ENCODE data around the gene C1GALT1. TPM values are rescaled to one million over a fixed set of nuclear protein-coding genes. Genes with fewer than 3 reads are reported as not detected.

C1GALT1 gene
- total RNA-seq, 1 experiment from 2014 or later, result 52.2 TPM

- CTCF ChIA-PET, result no interaction called here
- Mint-ChIP-seq H3K4me1 (ENCODE audit: low read depth, unreplicated experiment) (peaks cover 10% of the 10 kb centered on the region), H3K36me3 (ENCODE audit: insufficient read depth, unreplicated experiment) (no peaks in the 10 kb centered on the region), H3K27ac (ENCODE audit: unreplicated experiment) (no peak overlapping the region), H3K27me3 (ENCODE audit: insufficient read depth, unreplicated experiment) (no peaks in the 10 kb centered on the region), H3K4me3 (ENCODE audit: unreplicated experiment) (no peak overlapping the region), H3K9me3 (ENCODE audit: unreplicated experiment) (peaks cover 40% of the 10 kb centered on the region)
- Histone ChIP-seq H3K4me3 (ENCODE audit: low read depth, low read length) (no peak overlapping the region), H3K27me3 (replicated peaks; ENCODE audit: control insufficient read depth, insufficient read depth, low read length) (no peaks in the 10 kb centered on the region), H3K9me3 (peaks cover 16% of the 10 kb centered on the region), H3K4me1 (no peaks in the 10 kb centered on the region), H3K36me3 (ENCODE audit: control insufficient read depth, insufficient read depth, low read length) (no peaks in the 10 kb centered on the region)
- no peak for DNase-seq
- intact Hi-C loops (cut with micrococcal nuclease; ENCODE audit: unreplicated experiment), result no loop called here
- POLR2A ChIA-PET, result no interaction called here
- TF ChIP-seq CTCF (IDR thresholded peaks at IDR 0.05; ENCODE audit: insufficient read depth in 1 of 2, low read depth in 1 of 2, low read length in 1 of 2, severe bottlenecking in 1 of 2, unreplicated experiment in 1 of 2), result no peak
- no TSS peak for BruUV-seq (replicated peaks)
These were observed 13.0 kb upstream of the C1GALT1 start for GRCh38 chr7:7169296-7169695.

DNA sequence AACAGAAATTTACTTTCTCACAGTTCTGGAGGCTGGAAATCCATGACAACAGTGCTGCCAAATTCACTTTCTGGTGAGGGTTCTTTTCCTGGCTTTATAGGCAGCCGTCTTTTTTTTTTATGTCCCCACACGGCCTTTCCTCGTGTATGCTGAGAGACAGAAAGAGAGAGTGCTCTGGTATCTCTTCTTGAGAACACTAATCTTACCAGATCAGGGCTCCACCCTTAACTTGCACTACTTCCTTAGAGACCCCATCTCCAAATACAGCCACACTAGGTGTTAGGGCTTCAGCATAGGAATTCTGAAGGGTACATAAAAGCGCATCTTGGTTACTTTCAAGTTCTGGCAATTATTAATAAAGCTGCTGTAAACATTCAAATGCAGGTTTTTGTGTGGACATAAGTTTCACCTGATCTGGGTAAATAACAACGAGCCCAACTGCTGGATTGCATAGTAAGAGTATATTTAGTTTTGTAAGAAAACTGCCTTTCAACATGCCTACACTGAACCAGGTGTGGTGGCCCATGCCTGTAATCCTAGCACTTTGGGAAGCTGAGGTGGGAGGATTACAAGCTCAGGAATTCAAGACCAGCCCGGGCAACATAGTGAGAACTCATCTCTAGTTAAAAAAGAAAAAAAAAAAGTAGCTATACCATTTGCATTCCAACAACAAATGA is 8.2 kb upstream of the C1GALT1 start:
- H3K27me3 ChIP-seq (replicated peaks; ENCODE audit: control insufficient read depth, insufficient read depth, low read length), result no peaks in the 10 kb centered on the region
- no peaks in the 10 kb centered on the region for H3K36me3 ChIP-seq (ENCODE audit: control insufficient read depth, insufficient read depth, low read length)
- no peak for DNase-seq
- Mint-ChIP-seq H3K4me3 (ENCODE audit: unreplicated experiment) (no peak overlapping the region), H3K27ac (ENCODE audit: unreplicated experiment) (no peak overlapping the region), H3K27me3 (ENCODE audit: insufficient read depth, unreplicated experiment) (no peaks in the 10 kb centered on the region), H3K4me1 (ENCODE audit: low read depth, unreplicated experiment) (peaks cover 13% of the 10 kb centered on the region), H3K9me3 (ENCODE audit: unreplicated experiment) (peaks cover 66% of the 10 kb centered on the region), H3K36me3 (ENCODE audit: insufficient read depth, unreplicated experiment) (peaks cover 6% of the 10 kb centered on the region)
- intact Hi-C loops (cut with micrococcal nuclease; ENCODE audit: unreplicated experiment), result no loop called here
- H3K4me1 ChIP-seq, result peaks cover 25% of the 10 kb centered on the region
- POLR2A ChIA-PET, result no interaction called here
- H3K4me3 ChIP-seq (ENCODE audit: low read depth, low read length), result no peak overlapping the region
- no peak for TF ChIP-seq CTCF (IDR thresholded peaks at IDR 0.05; ENCODE audit: insufficient read depth in 1 of 2, low read depth in 1 of 2, low read length in 1 of 2, severe bottlenecking in 1 of 2, unreplicated experiment in 1 of 2)
- no TSS peak for BruUV-seq (replicated peaks)
- CTCF ChIA-PET, result no interaction called here
- peaks cover 33% of the 10 kb centered on the region for H3K9me3 ChIP-seq

DNA sequence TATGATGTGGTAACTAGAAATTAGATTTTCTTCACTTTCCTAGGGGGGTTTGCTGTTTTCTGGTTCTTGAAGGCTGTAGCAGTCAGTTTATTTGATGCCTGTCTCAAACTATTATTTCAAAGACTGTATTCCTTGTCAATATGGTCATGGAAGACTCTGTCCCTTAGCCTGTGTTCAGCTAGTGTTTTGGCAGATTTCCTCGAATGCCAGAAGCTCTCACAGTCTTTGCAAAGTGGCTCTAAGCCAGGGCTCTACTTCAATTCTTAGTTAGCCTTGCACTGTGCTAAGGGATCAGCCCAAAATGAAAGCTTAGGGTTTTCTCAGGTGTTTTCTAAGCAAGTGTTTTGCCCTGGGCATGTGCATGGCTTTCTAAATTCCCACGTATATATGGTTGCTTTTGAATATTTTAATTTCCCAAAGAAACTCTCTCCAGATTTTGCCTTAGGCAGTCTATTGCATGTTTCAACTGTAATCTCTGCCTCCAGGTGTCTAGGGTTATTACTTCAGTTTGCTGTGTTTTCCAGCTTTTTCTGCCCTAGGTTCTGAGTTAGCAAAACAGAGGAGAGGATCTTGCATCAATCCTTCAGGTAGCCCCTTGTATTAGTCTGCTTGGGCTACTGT is 7.2 kb upstream of the C1GALT1 start:
- ChIA-PET CTCF (no interaction called here), POLR2A (interaction anchor here (0.5 kb wide), 1 partner anchor 9 kb away, joined by 4 read pairs; no protein-coding TSS in a partner anchor)
- Histone ChIP-seq H3K4me1 (peaks cover 25% of the 10 kb centered on the region), H3K9me3 (peaks cover 33% of the 10 kb centered on the region), H3K4me3 (ENCODE audit: low read depth, low read length) (no peak overlapping the region), H3K27me3 (replicated peaks; ENCODE audit: control insufficient read depth, insufficient read depth, low read length) (no peaks in the 10 kb centered on the region), H3K36me3 (ENCODE audit: control insufficient read depth, insufficient read depth, low read length) (no peaks in the 10 kb centered on the region; the same call in 1 of the 2 replicates)
- H3K27me3 Mint-ChIP-seq (ENCODE audit: insufficient read depth, unreplicated experiment), result no peaks in the 10 kb centered on the region
- no peak for TF ChIP-seq CTCF (IDR thresholded peaks at IDR 0.05; ENCODE audit: insufficient read depth in 1 of 2, low read depth in 1 of 2, low read length in 1 of 2, severe bottlenecking in 1 of 2, unreplicated experiment in 1 of 2)
- H3K9me3 Mint-ChIP-seq (ENCODE audit: unreplicated experiment), result peaks cover 60% of the 10 kb centered on the region
- no TSS peak for BruUV-seq (replicated peaks)
- H3K36me3 Mint-ChIP-seq (ENCODE audit: insufficient read depth, unreplicated experiment), result peaks cover 6% of the 10 kb centered on the region
- DNase-seq, result no peak
- H3K4me3 Mint-ChIP-seq (ENCODE audit: unreplicated experiment), result no peak overlapping the region
- intact Hi-C loops (cut with micrococcal nuclease; ENCODE audit: unreplicated experiment), result no loop called here
- no peak overlapping the region for H3K27ac Mint-ChIP-seq (ENCODE audit: unreplicated experiment)
- H3K4me1 Mint-ChIP-seq (ENCODE audit: low read depth, unreplicated experiment), result peaks cover 13% of the 10 kb centered on the region

Data from Caco-2 (cell line).